SU-DHL-6 (cell line): ENCODE data around the gene NOG.

Experiments
- H2AFZ ChIP-seq: fragments of 200-600 bp; sonication (generic); 2 replicates; pipeline ENCODE4 v1.6.1; 2014; ENCODE audit warnings: low read depth, mild to moderate bottlenecking, moderate library complexity, mixed read lengths, antibody characterized with exemption, low read length; ENCODE audit not compliant: severe bottlenecking
- H3F3A ChIP-seq: fragments of 200-600 bp; shearing (Covaris generic); 2 replicates; pipeline ENCODE4 v1.6.0; 2016; ENCODE audit warnings: antibody characterized with exemption, mild to moderate bottlenecking; ENCODE audit not compliant: insufficient read depth
- H3K27ac ChIP-seq: fragments of 200-600 bp; sonication (generic); 2 replicates; pipeline ENCODE4 v1.5.1; 2016; ENCODE audit warnings: low read depth, mild to moderate bottlenecking, low read length, moderate library complexity, mixed read lengths
- H3K27me3 ChIP-seq: fragments of 200-600 bp; sonication (generic), shearing (Covaris generic); 2 replicates; pipeline ENCODE4 v1.6.0; 2014; ENCODE audit warnings: mild to moderate bottlenecking, low read length
- H3K36me3 ChIP-seq: fragments of 200-600 bp; sonication (generic); 2 replicates; pipeline ENCODE4 v1.6.1; 2014; ENCODE audit warnings: mild to moderate bottlenecking, low read length, mixed read lengths
- H3K4me2 ChIP-seq: fragments of 300-600, 200-600 bp; shearing (Covaris generic), sonication (generic); 2 replicates; pipeline ENCODE4 v1.6.0; 2014; ENCODE audit warnings: low read length, low read depth, mild to moderate bottlenecking; ENCODE audit not compliant: poor library complexity, severe bottlenecking
- H3K4me3 ChIP-seq: fragments of 200-600 bp; sonication (generic); 2 replicates; pipeline ENCODE4 v1.5.1; 2014; ENCODE audit warnings: antibody characterized with exemption, low read length, mild to moderate bottlenecking, mixed read lengths; ENCODE audit not compliant: insufficient read depth, poor library complexity, severe bottlenecking
- H3K79me2 ChIP-seq: fragments of 200-600 bp; sonication (generic); 2 replicates; pipeline ENCODE4 v1.6.1; 2014; ENCODE audit warnings: mild to moderate bottlenecking, low read length, moderate library complexity; ENCODE audit not compliant: insufficient read depth
- H3K9ac ChIP-seq: fragments of 200-600 bp; sonication (generic); 2 replicates; pipeline ENCODE4 v1.7.0; 2014; ENCODE audit warnings: mild to moderate bottlenecking, low read length
- H3K9me2 ChIP-seq: fragments of 200-600 bp; sonication (generic); replicated peaks from 2 replicates; pipeline ENCODE4 v1.6.1; 2014; ENCODE audit warnings: low read length; ENCODE audit not compliant: insufficient read depth
- H3K9me3 ChIP-seq: fragments of 200-600 bp; sonication (generic); 2 replicates; pipeline ENCODE4 v1.6.1; 2014; ENCODE audit warnings: low read length, mixed read lengths; ENCODE audit not compliant: insufficient read depth
- H4K20me1 ChIP-seq: fragments of 200-600 bp; sonication (generic); 2 replicates; pipeline ENCODE4 v1.6.1; 2014; ENCODE audit warnings: low read depth, mild to moderate bottlenecking, antibody characterized with exemption, low read length, moderate library complexity, mixed read lengths
- CTCF ChIP-seq: fragments of 200-600 bp; sonication (generic); IDR thresholded peaks from one replicate; pipeline ENCODE4 v1.5.1; 2017; ENCODE audit warnings: antibody characterized with exemption, mild to moderate bottlenecking, low read length, moderate library complexity; ENCODE audit not compliant: insufficient read depth, poor library complexity, severe bottlenecking
- EZH2phosphoT487 ChIP-seq: fragments of 200-600 bp; sonication (generic), shearing (Covaris generic); conservative IDR thresholded peaks from 2 replicates; pipeline ENCODE4 v1.6.1; 2018; ENCODE audit warnings: mild to moderate bottlenecking, antibody characterized with exemption, low read length, moderate library complexity, mixed read lengths

NOG gene

GRCh38 chr17:56623383-56623782 is 29.9 kb downstream of the NOG start:
- no peak overlapping the region for H3K9ac ChIP-seq
- no peak overlapping the region for H2AFZ ChIP-seq
- H3F3A ChIP-seq = no peaks in the 10 kb centered on the region
- H3K27ac ChIP-seq = no peak overlapping the region
- no peaks in the 10 kb centered on the region for H3K27me3 ChIP-seq
- no peaks in the 10 kb centered on the region for H3K9me2 ChIP-seq
- no peaks in the 10 kb centered on the region for H4K20me1 ChIP-seq
- no peak for TF ChIP-seq EZH2phosphoT487
- no peak for TF ChIP-seq CTCF
- H3K4me2 ChIP-seq = no peak overlapping the region
- H3K9me3 ChIP-seq = no peaks in the 10 kb centered on the region
- no peaks in the 10 kb centered on the region for H3K36me3 ChIP-seq
- no peaks in the 10 kb centered on the region for H3K79me2 ChIP-seq
- H3K4me3 ChIP-seq = no peak overlapping the region

- Histone ChIP-seq H3K27ac (no peak overlapping the region), H3K9me2 (no peaks in the 10 kb centered on the region), H4K20me1 (no peaks in the 10 kb centered on the region), H2AFZ (no peak overlapping the region), H3K9me3 (no peaks in the 10 kb centered on the region), H3K9ac (no peak overlapping the region), H3K79me2 (no peaks in the 10 kb centered on the region), H3F3A (no peaks in the 10 kb centered on the region), H3K4me3 (no peak overlapping the region), H3K4me2 (no peak overlapping the region), H3K36me3 (no peaks in the 10 kb centered on the region), H3K27me3 (no peaks in the 10 kb centered on the region)
- TF ChIP-seq EZH2phosphoT487 (no peak), CTCF (no peak)
Observed at GRCh38 chr17:56624309-56624708, 30.8 kb downstream of the NOG start.

- Histone ChIP-seq H3F3A (no peaks in the 10 kb centered on the region), H3K9ac (no peak overlapping the region), H3K36me3 (no peaks in the 10 kb centered on the region), H3K4me2 (no peak overlapping the region), H3K9me2 (no peaks in the 10 kb centered on the region), H3K9me3 (no peaks in the 10 kb centered on the region), H4K20me1 (no peaks in the 10 kb centered on the region), H3K79me2 (no peaks in the 10 kb centered on the region), H3K4me3 (no peak overlapping the region), H2AFZ (no peak overlapping the region), H3K27ac (no peak overlapping the region), H3K27me3 (no peaks in the 10 kb centered on the region)
- TF ChIP-seq EZH2phosphoT487 (no peak), CTCF (no peak)
Observed at GRCh38 chr17:56624912-56625311, 31.4 kb downstream of the NOG start.
